HEK293T (cell line): ENCODE data around the gene AMBP.

ENCODE experiments used
- FOXK2 ChIP-seq: fragments of 450-650 bp; IDR thresholded peaks from 2 replicates; pipeline ENCODE4 v1.6.1; 2016; ENCODE audit warnings: mild to moderate bottlenecking
- SUZ12 ChIP-seq: fragments of 450-650 bp; IDR thresholded peaks from 2 replicates; pipeline ENCODE4 v1.6.1; 2016; ENCODE audit warnings: mild to moderate bottlenecking
- TARDBP ChIP-seq: fragments of 450-650 bp; IDR thresholded peaks from 2 replicates; pipeline ENCODE4 v1.6.1; 2016
- ZNF384 ChIP-seq: fragments of 450-650 bp; IDR thresholded peaks from 2 replicates; pipeline ENCODE4 v1.6.1; 2016

GRCh38 chr9:114065304-114065703, 12.8 kb downstream of the AMBP start:
- TF ChIP-seq TARDBP = no peak
- TF ChIP-seq ZNF384 = no peak
- no peak for TF ChIP-seq FOXK2
- no peak for TF ChIP-seq SUZ12
